HEK293 (cell line): ENCODE results near the gene MRPL48.

Experiments used
- BCL6B ChIP-seq: fragments of 450-650 bp; formaldehyde crosslinking; IDR thresholded peaks from 2 replicates; pipeline ENCODE4 v1.5.1; 2017; ENCODE audit warnings: missing biosample characterization, missing genetic modification characterization
- CTCF ChIP-seq: fragments of 450-650 bp; formaldehyde crosslinking; IDR thresholded peaks from 2 replicates; pipeline ENCODE4 v1.5.1; 2016; ENCODE audit warnings: missing biosample characterization, missing genetic modification characterization
- FEZF1 ChIP-seq: fragments of 450-650 bp; formaldehyde crosslinking; IDR thresholded peaks from 2 replicates; pipeline ENCODE4 v1.5.1; 2016; ENCODE audit warnings: missing biosample characterization, missing genetic modification characterization
- HOXC10 ChIP-seq: sonication (generic); formaldehyde crosslinking; IDR thresholded peaks from 2 replicates; pipeline ENCODE4 v1.8.1; 2023; ENCODE audit warnings: mild to moderate bottlenecking, missing genetic modification reagents
- INSM2 ChIP-seq: fragments of 450-650 bp; formaldehyde crosslinking; IDR thresholded peaks from 2 replicates; pipeline ENCODE4 v1.5.1; 2016; ENCODE audit warnings: missing biosample characterization, missing genetic modification characterization
- KLF1 ChIP-seq: fragments of 450-650 bp; formaldehyde crosslinking; IDR thresholded peaks from 2 replicates; pipeline ENCODE4 v1.5.1; 2016; ENCODE audit warnings: missing biosample characterization, missing genetic modification characterization
- KLF17 ChIP-seq: fragments of 450-650 bp; formaldehyde crosslinking; IDR thresholded peaks from 2 replicates; pipeline ENCODE4 v1.5.1; 2016; ENCODE audit warnings: missing biosample characterization, missing genetic modification characterization
- MYNN ChIP-seq: fragments of 450-650 bp; formaldehyde crosslinking; IDR thresholded peaks from 2 replicates; pipeline ENCODE4 v1.5.1; 2016; ENCODE audit warnings: missing biosample characterization, missing genetic modification characterization, borderline replicate concordance
- MZF1 ChIP-seq: fragments of 450-650 bp; formaldehyde crosslinking; IDR thresholded peaks from 2 replicates; pipeline ENCODE4 v1.5.1; 2017; ENCODE audit warnings: missing biosample characterization, missing genetic modification characterization, borderline replicate concordance
- PATZ1 ChIP-seq: fragments of 450-650 bp; formaldehyde crosslinking; IDR thresholded peaks from 2 replicates; pipeline ENCODE4 v1.5.1; 2016; ENCODE audit warnings: missing biosample characterization, missing genetic modification characterization
- PRDM4 ChIP-seq: fragments of 450-650 bp; formaldehyde crosslinking; IDR thresholded peaks from 2 replicates; pipeline ENCODE4 v1.5.1; 2017; ENCODE audit warnings: missing biosample characterization, missing genetic modification characterization
- PRDM6 ChIP-seq: fragments of 450-650 bp; formaldehyde crosslinking; IDR thresholded peaks from 2 replicates; pipeline ENCODE4 v1.5.1; 2017; ENCODE audit warnings: missing biosample characterization, missing genetic modification characterization
- ZBTB21 ChIP-seq: fragments of 450-650 bp; formaldehyde crosslinking; IDR thresholded peaks from 2 replicates; pipeline ENCODE4 v1.5.1; 2017; ENCODE audit warnings: missing biosample characterization, missing genetic modification characterization
- ZBTB48 ChIP-seq: fragments of 450-650 bp; formaldehyde crosslinking; IDR thresholded peaks from 2 replicates; pipeline ENCODE4 v1.5.1; 2016; ENCODE audit warnings: missing biosample characterization, missing genetic modification characterization
- ZNF140 ChIP-seq: fragments of 450-650 bp; formaldehyde crosslinking; IDR thresholded peaks from 2 replicates; pipeline ENCODE4 v1.5.1; 2016; ENCODE audit warnings: missing biosample characterization, missing genetic modification characterization
- ZNF157 ChIP-seq: fragments of 450-650 bp; formaldehyde crosslinking; IDR thresholded peaks from 2 replicates; pipeline ENCODE4 v1.5.1; 2016; ENCODE audit warnings: missing biosample characterization, missing genetic modification characterization
- ZNF23 ChIP-seq: fragments of 450-650 bp; formaldehyde crosslinking; IDR thresholded peaks from 2 replicates; pipeline ENCODE4 v1.5.1; 2016; ENCODE audit warnings: missing biosample characterization, missing genetic modification characterization, borderline replicate concordance
- ZNF292 ChIP-seq: fragments of 450-650 bp; formaldehyde crosslinking; IDR thresholded peaks from 2 replicates; pipeline ENCODE4 v1.5.1; 2016; ENCODE audit warnings: low read depth, missing biosample characterization, missing genetic modification characterization, borderline replicate concordance
- ZNF426 ChIP-seq: fragments of 450-650 bp; formaldehyde crosslinking; IDR thresholded peaks from 2 replicates; pipeline ENCODE4 v1.5.1; 2017; ENCODE audit warnings: missing biosample characterization, missing genetic modification characterization, mild to moderate bottlenecking, inconsistent platforms, moderate library complexity
- ZNF521 ChIP-seq: fragments of 450-650 bp; formaldehyde crosslinking; IDR thresholded peaks from 2 replicates; pipeline ENCODE4 v1.5.1; 2017; ENCODE audit warnings: missing biosample characterization, mild to moderate bottlenecking, missing genetic modification characterization
- ZNF561 ChIP-seq: fragments of 450-650 bp; IDR thresholded peaks from 2 replicates; pipeline ENCODE4 v1.5.1; 2018; ENCODE audit warnings: missing biosample characterization, missing genetic modification characterization, borderline replicate concordance
- ZNF610 ChIP-seq: fragments of 450-650 bp; formaldehyde crosslinking; IDR thresholded peaks from 2 replicates; pipeline ENCODE4 v1.5.1; 2016; ENCODE audit warnings: missing biosample characterization, missing genetic modification characterization, borderline replicate concordance
- ZNF623 ChIP-seq: fragments of 450-650 bp; formaldehyde crosslinking; IDR thresholded peaks from 2 replicates; pipeline ENCODE4 v1.5.1; 2016; ENCODE audit warnings: missing biosample characterization, missing genetic modification characterization
- ZNF843 ChIP-seq: fragments of 450-650 bp; formaldehyde crosslinking; IDR thresholded peaks from 2 replicates; pipeline ENCODE4 v1.5.1; 2016; ENCODE audit warnings: missing biosample characterization, missing genetic modification characterization
- ZSCAN5A ChIP-seq: fragments of 450-650 bp; formaldehyde crosslinking; IDR thresholded peaks from 2 replicates; pipeline ENCODE4 v1.5.1; 2016; ENCODE audit warnings: missing biosample characterization, missing genetic modification characterization

The MRPL48 gene

GRCh38 chr11:73779084-73779902, 8.4 kb upstream of the MRPL48 start (continued):
- TF ChIP-seq CTCF (tag by site-specific recombination) (no peak), ZNF561 (tag by site-specific recombination) (0 out of 2 replicates have a peak, but pooled peaks have one; percentile 42), ZNF426 (tag by site-specific recombination) (no peak), KLF17 (tag by site-specific recombination) (peak; percentile 40), ZBTB48 (peak; percentile 42; the same call in 1 of the 2 replicates), ZNF140 (no peak), ZNF521 (no peak), KLF1 (peak; percentile 24; the same call in 1 of the 2 replicates), ZNF157 (tag by site-specific recombination) (no peak), MYNN (tag by site-specific recombination) (no peak), FEZF1 (tag by site-specific recombination) (peak; percentile 54), ZNF292 (tag by site-specific recombination) (no peak), ZNF623 (tag by site-specific recombination) (no peak), BCL6B (no peak), ZNF23 (tag by site-specific recombination) (no peak), ZSCAN5A (tag by site-specific recombination) (no peak), MZF1 (tag by site-specific recombination) (no peak), ZBTB21 (peak; percentile 55), INSM2 (no peak), HOXC10 (CRISPR knock-in tag) (no peak), PRDM4 (no peak), ZNF610 (tag by site-specific recombination) (no peak), PATZ1 (tag by site-specific recombination) (peak; percentile 77), ZNF843 (tag by site-specific recombination) (no peak; the same call in 1 of the 2 replicates), PRDM6 (tag by site-specific recombination) (no peak)
